KBM-7 (cell line): ENCODE results near the gene ONECUT2.

Source experiments
- DNase-seq: peaks from one replicate; pipeline ENCODE4 v3.0.0-alpha.2; 2015
- in situ Hi-C: fragments of 300-500 bp; cut with MboI; formaldehyde crosslinking; loops from 2 replicates; pipeline ENCODE4 v1.14.3; 2020; ENCODE audit warnings: low sequenced_read_pairs, low pct_unique_long_range_greater_than_20kb, mixed read lengths

The ONECUT2 gene

DNA sequence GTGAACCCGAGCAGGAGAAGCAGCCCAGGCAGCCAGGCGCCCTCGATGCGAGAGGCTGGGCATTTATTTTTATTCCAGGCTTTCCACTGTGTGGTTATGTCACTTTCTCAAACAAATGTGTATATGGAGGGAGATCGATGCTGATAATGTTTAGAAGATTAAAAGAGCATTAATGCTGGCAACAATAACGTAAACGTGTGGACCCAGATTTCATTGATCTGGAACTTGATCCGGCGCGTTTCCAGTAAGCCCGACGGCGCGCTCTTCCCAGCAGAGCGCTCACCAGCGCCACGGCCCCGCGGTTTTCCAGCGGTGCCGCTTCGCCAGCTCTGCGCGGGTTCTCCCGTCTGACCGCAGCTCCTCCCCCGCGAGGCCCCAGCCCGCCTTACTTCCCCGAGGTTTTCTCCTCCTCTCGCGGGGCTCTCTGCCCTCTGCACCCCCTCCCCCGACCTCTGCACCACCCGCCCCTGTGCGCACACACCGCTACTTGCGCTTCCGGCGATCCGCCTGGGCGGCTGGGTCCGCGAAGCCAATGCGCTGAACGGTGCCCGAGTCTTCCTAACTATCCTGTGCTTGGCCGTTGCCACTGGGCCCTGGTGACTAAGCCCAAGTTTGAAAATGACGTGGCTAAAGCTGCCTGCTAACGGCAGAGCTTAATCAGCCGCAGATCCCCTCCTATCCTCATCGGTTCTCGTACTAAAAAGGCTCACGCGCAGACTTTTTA lies 6.1 kb downstream of the ONECUT2 start:
- in situ Hi-C loops = loop anchor here (25.0 kb wide), 2 partner anchors 579 to 679 kb away; no protein-coding TSS in a partner anchor
- no peak for DNase-seq

GRCh38 chr18:57443247-57443646 lies 8.1 kb downstream of the ONECUT2 start:
- DNase-seq = no peak
- in situ Hi-C loops = loop anchor here (25.0 kb wide), 2 partner anchors 581 to 681 kb away; no protein-coding TSS in a partner anchor

DNA sequence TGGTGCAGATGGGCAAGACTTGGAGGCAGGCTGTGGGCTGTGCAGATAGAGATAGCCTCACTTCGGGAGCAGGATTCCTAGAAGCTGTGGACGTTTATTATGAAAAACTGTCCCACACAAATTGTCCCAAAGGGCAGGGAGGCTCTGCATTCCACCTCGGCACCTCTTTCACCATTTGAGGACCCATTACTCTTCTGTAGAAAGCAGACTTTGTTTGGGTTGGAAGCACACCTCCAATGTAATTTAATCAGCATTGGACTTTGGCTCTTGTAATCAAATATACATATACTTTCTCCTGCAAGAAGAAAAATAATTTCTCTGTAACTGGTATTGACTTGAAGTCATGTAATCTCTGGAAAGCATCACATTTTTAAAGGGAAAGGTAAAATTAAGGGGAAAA lies 8.5 kb downstream of the ONECUT2 start:
- in situ Hi-C loops = loop anchor here (25.0 kb wide), 2 partner anchors 581 to 681 kb away; no protein-coding TSS in a partner anchor
- no peak for DNase-seq

GRCh38 chr18:57444301-57444759 lies 9.2 kb downstream of the ONECUT2 start:
- in situ Hi-C loops = loop anchor here (25.0 kb wide), 2 partner anchors 582 to 682 kb away; no protein-coding TSS in a partner anchor
- no peak for DNase-seq

DNA sequence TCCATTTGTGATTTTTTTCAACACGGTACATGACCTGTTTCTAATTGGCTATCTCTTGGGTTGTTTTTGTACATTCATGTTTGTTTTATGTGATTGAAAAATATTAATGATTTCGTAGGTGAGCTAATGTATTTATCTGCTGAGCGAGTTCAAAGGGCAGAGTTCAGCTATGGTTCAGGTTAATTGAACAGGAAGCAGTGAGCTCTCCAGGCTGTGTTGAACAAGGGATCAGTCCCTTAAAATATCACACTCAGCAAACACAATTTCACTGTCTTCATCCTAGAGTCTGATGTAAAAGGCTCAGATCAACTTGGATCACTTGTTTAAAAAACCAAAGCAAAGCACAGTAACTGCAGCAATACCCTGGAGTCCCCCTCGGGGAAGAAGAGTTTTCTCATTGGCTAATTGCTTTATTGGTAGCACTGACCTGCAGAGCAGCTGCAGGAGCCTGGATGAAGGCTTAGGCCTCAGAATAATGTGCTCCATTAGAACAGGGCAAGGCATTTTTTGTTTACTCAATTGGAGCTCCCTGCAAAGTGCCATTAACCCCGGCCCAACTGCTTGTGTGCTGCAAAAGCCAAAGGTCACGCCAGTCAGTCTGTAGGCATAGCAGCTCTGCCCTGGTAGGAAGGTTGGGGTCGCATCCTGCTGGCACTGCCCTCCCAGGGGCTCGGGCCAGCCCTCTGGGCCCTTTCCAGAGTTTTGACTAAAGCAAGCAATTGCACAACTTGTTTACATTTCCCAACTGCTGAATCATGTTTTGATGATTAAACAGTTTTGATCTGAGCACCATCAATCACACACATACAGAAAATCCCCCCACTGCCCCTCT lies 10.5 kb downstream of the ONECUT2 start:
- DNase-seq = no peak
- in situ Hi-C loops = loop anchor here (25.0 kb wide), 2 partner anchors 583 to 683 kb away; no protein-coding TSS in a partner anchor

DNA sequence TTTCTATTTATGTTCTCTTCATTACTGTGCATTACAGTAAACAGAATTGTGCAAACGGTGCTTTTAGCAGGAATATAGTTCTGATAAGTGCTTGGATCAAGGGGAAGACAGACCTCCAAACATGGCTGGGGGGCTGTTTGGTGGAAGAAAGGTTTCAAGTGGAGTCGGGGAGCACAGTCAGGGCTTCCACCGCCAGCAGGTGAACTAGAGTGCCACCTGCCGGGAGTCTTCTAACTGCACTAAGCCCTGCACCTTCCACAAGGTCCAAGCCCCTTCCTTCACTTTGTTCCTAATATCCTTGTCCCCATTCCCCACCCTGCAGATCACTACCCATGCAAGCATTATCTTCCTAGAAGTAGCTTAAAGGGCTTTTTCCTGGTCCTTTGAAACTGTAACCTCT lies 11.1 kb downstream of the ONECUT2 start:
- DNase-seq = peak; percentile 40
- in situ Hi-C loops = loop anchor here (25.0 kb wide), 2 partner anchors 584 to 684 kb away; no protein-coding TSS in a partner anchor

GRCh38 chr18:57447154-57447621 lies 12.0 kb downstream of the ONECUT2 start:
- in situ Hi-C loops = loop anchor here (25.0 kb wide), 2 partner anchors 585 to 685 kb away; no protein-coding TSS in a partner anchor
- DNase-seq = peak; percentile 61

DNA sequence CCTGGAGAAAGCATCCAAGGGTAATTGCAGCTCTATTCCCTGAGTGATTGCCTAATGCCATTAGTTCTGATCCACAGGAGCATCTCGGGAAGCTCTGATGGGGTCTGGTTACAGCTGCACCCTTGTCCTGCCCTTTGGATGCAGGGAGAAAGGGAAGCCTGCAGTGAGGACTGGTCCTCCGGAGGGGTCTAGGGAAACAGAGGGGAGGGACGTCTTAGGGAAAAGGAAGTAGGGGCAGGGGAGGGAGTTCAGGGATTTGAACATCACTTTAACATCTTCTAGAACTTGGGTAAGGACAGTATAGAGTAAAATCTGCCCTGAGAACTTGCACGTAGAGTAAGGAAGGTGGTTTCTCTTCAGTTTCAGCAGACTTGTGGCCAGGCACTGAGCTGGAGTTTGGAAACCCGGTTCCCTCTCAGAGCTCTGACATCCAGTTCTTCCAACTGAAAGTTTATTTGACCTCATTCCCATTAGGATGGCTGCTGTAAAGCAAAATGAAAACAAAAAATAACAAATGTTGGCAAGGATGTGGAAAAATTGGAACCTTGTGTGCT lies 20.5 kb downstream of the ONECUT2 start:
- in situ Hi-C loops = no loop called here
- no peak for DNase-seq

DNA sequence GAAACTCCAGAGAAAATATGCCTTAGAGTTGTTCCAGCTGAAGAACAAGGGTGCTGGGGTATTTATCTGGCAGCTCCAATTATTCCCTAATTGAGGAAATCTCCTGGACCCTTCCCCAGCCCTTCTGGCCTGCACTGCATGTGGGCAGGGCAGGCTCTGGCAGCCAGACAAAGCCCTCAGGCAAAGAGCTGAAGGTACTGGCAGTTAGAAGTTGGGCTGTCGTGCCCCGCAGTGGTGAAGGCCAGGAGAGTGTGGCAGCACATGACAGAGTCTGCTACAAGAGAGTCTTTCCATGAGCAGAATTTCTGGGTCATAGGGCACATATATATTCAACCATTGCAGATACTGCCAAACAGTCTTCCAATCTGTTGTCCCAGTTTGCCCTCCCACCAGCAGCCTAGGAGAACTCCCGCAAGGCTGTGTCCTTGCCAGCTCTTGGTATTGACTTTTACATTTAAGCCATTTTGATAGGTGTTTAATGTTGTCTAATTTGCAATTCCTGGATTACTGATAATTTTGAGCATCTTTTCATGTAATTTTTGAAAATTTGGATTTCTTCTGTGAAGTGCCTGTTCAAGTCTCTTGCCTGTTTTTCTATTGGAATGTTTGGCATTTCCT lies 26.6 kb downstream of the ONECUT2 start:
- in situ Hi-C loops = no loop called here
- no peak for DNase-seq

DNA sequence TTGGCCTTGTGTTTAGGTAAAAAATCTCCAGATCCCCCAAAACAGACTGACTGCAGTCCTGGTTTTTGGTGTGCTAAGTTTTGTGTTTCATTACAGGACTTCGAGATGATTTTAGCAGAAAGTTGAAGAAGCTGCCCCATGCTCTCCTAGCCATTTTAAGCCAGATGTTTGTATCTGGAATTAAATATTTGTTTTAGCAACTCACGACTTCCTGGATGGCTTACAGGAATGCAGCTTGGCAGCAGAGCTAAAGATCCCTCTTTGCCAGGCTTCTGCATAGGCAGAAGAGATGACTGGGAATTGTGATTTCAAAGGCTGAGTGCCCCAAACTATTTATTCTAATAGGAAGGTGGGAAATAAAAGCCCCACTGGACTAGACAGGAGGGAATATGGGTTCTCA lies 31.1 kb downstream of the ONECUT2 start:
- DNase-seq = no peak
- in situ Hi-C loops = no loop called here

DNA sequence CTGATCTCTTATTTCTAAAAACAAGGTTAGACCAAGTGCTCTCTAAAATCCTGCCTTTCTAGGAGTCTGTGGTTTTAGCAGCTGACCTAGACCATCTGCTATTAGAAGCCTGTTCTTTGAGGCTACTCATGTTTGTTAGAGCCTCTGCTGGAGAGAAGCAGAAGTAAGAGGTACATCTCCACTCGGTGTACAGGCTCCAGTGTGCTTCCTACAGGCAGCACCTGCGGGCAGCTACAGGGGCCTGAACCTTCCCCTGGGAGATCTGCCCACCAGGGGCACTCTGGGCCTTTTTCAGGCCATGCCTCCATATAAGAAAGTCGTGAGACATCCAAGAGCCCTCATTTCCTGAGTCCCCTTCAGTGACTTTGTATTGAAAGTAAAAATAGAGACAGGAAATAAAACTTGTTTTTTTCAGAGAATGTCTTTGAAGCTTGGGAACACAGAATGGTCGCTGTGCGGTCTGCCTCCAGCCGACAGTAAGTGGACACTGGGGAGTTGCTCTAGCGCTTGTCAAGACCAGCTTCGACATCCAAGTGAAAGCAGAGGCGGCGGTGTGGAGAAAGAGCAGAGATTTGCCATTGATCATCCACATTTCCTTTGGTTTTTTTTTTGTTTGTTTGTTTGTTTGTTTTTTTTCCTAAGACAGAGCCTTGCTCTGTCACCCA lies 31.7 kb downstream of the ONECUT2 start:
- in situ Hi-C loops = no loop called here
- DNase-seq = peak; percentile 21

- no peak for DNase-seq
- in situ Hi-C loops = no loop called here
Observed at GRCh38 chr18:57469884-57470283, 34.7 kb downstream of the ONECUT2 start.

DNA sequence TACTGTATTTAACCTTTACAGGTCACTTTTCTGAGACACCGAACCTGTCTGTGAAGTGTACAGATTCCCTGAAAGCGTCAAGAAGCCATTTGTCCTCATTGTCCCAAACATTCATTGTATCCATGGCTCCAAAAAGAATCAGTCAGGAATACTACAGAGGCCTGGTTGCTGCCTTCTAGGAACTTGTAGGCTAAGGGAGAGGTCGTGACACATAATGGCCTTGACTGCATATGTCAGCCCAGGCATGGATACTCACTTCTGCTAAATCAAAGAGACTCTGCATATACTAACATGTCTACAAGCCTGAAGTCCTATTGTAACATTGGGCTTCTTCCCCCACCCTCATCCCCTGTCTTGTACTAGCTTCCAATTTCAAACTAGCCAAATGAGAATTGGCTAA lies 40.2 kb downstream of the ONECUT2 start:
- in situ Hi-C loops = no loop called here
- DNase-seq = no peak

DNA sequence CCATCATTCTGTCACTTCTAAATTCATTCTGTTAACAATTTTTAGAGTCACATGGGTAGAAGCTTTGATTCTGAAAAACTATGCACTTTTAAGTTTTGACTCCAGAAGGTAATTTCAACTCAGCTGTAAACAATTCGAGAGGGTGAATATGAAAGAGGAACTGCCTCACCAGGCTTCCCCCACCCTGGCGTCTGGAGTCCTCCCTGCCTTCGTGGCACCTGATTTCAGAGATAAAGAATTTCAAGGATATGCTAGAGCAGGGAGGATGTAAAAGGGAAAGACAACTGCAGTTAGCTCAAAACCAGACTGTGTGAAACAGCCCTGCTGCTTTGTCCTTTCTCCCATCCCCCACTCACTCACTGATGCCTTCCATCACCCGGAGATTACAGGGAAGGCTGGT lies 40.7 kb downstream of the ONECUT2 start:
- in situ Hi-C loops = no loop called here
- peak; percentile 82 for DNase-seq

- in situ Hi-C loops = no loop called here
- DNase-seq = no peak
Observed at GRCh38 chr18:57480733-57481132, 45.6 kb downstream of the ONECUT2 start.

- DNase-seq = no peak
- in situ Hi-C loops = no loop called here
Observed at GRCh38 chr18:57497372-57498294, 62.5 kb downstream of the ONECUT2 start.

DNA sequence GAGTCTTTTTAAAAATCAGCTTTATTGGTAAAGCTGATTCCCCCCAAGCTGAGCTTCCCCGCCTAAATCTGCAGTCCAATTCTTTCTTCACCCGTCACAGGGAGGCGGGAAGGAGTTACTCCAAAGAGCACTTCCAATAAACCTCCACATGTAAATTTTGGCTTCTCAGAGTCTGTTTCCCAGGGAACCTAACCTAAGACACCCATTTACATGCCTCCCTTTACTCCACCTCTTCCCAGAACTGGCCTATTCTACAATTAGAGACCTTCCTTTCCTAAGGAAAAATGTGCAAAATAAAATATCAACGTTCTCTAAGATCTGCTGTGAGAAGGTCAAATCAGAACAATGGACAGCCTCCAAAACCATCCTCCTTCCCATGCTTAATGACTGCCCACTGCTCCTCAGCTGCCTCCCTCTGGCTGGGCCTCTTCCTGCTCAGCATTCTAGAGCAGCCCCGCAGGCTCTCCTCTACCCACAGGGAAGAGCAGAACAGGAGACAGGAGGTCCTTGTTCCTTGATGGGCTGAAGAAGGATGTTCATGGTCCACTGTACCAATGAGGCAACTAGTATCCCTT lies 63.6 kb downstream of the ONECUT2 start:
- in situ Hi-C loops = no loop called here
- no peak for DNase-seq
